Subcutaneous abdominal adipose tissue (tissue), 5 donors: ENCODE measurements around the gene KDM4E.

Source experiments
- H3K27ac ChIP-seq: one replicate; pipeline ENCODE4 v1.7.0; 2013; ENCODE audit warnings: low read depth, mild to moderate bottlenecking, inconsistent platforms, low read length, moderate library complexity
- H3K27me3 ChIP-seq, 5 donors: one replicate each; pipeline ENCODE4 v1.7.0; 2013; ENCODE audit warnings: low read length in 5 of 5, inconsistent platforms in 1 of 5; ENCODE audit not compliant: control insufficient read depth in 5 of 5, insufficient read depth in 4 of 5
- H3K36me3 ChIP-seq, 5 donors: one replicate each; pipeline ENCODE4 v1.7.0; 2013; ENCODE audit warnings: low read length in 5 of 5; ENCODE audit not compliant: control insufficient read depth in 5 of 5, insufficient read depth in 5 of 5
- H3K4me1 ChIP-seq, 5 donors: one replicate each; pipeline ENCODE4 v1.7.0; 2013; ENCODE audit warnings: low read length in 5 of 5, mild to moderate bottlenecking in 3 of 5, moderate library complexity in 1 of 5; ENCODE audit not compliant: control insufficient read depth in 5 of 5, insufficient read depth in 5 of 5
- H3K4me3 ChIP-seq, 5 donors: one replicate each; pipeline ENCODE4 v1.7.0; 2013; ENCODE audit warnings: low read length in 5 of 5, low read depth in 1 of 5
- H3K9ac ChIP-seq, 5 donors: one replicate each; pipeline ENCODE4 v1.7.0; 2013; ENCODE audit warnings: low read length in 5 of 5, mild to moderate bottlenecking in 4 of 5, moderate library complexity in 3 of 5
- H3K9me3 ChIP-seq, 5 donors: one replicate each; pipeline ENCODE4 v1.7.0; 2013; ENCODE audit warnings: low read length in 5 of 5; ENCODE audit not compliant: control insufficient read depth in 5 of 5
- donor health status: healthy.
- donor health status: healthy.
- donor health status: healthy.
- donor health status: healthy.
- donor health status: healthy.

Gene KDM4E

GRCh38 chr11:95066716-95067038 is 41.6 kb downstream of the KDM4E start, which contains the start of gene SRSF8:
Gene SRSF8, plus strand, starts transcription at chr11:95066919. Its CDS starts 308 bp downstream, at chr11:95067227.
- Histone ChIP-seq H3K9ac (peak within 1 kb of the TSS; percentile 77 to 97 (median 79)), H3K36me3 (no peaks in the 10 kb centered on the region), H3K9me3 (no peaks in the 10 kb centered on the region), H3K27ac (peak within 1 kb of the TSS; percentile 71), H3K4me3 (peak within 1 kb of the TSS; percentile 87 to 100 (median 99)), H3K27me3 (no peaks in the 10 kb centered on the region), H3K4me1 (peaks cover 2 to 28% (median 25%) of the 10 kb centered on the region in 5 donors)

GRCh38 chr11:95067039-95067840 is 42.2 kb downstream of the KDM4E start:
- Histone ChIP-seq H3K4me1 (peaks cover 2 to 28% (median 25%) of the 10 kb centered on the region in 5 donors), H3K27me3 (no peaks in the 10 kb centered on the region), H3K4me3 (peak overlapping the region; percentile 87 to 100 (median 99))

GRCh38 chr11:95067841-95068219 is 42.8 kb downstream of the KDM4E start:
- H3K4me1 ChIP-seq: peaks cover 2 to 28% (median 25%) of the 10 kb centered on the region in 5 donors
- H3K9me3 ChIP-seq: no peaks in the 10 kb centered on the region
- H3K36me3 ChIP-seq: no peaks in the 10 kb centered on the region
- H3K9ac ChIP-seq: peak overlapping the region; percentile 77 to 97 (median 79)
- H3K27ac ChIP-seq: peak overlapping the region; percentile 71
- no peaks in the 10 kb centered on the region for H3K27me3 ChIP-seq
- peak overlapping the region; percentile 87 to 100 (median 99) for H3K4me3 ChIP-seq

More at GRCh38 chr11:95067039-95067840, 42.2 kb downstream of the KDM4E start:
- Histone ChIP-seq H3K9me3 (no peaks in the 10 kb centered on the region), H3K9ac (peak overlapping the region; percentile 77 to 97 (median 79)), H3K27ac (peak overlapping the region; percentile 71), H3K36me3 (no peaks in the 10 kb centered on the region)

- Histone ChIP-seq H3K27ac (peak overlapping the region; percentile 71), H3K27me3 (no peaks in the 10 kb centered on the region), H3K36me3 (no peaks in the 10 kb centered on the region), H3K9ac (peak overlapping the region in 3 of 5 donors; percentile 77 to 97 (median 88)), H3K4me3 (peak overlapping the region; percentile 87 to 100 (median 99)), H3K9me3 (no peaks in the 10 kb centered on the region), H3K4me1 (peaks cover 2 to 28% (median 25%) of the 10 kb centered on the region in 5 donors)
Measured at GRCh38 chr11:95068549-95068948, 43.5 kb downstream of the KDM4E start.

GRCh38 chr11:95070471-95070870 is 45.4 kb downstream of the KDM4E start:
- H3K4me3 ChIP-seq: no peak overlapping the region
- H3K27ac ChIP-seq: no peak overlapping the region
- no peaks in the 10 kb centered on the region for H3K36me3 ChIP-seq
- no peak overlapping the region for H3K9ac ChIP-seq
- no peaks in the 10 kb centered on the region for H3K9me3 ChIP-seq
- peaks cover 2 to 40% (median 35%) of the 10 kb centered on the region in 5 donors for H3K4me1 ChIP-seq
- no peaks in the 10 kb centered on the region for H3K27me3 ChIP-seq

GRCh38 chr11:95072948-95073347 is 47.9 kb downstream of the KDM4E start:
- no peaks in the 10 kb centered on the region for H3K36me3 ChIP-seq
- H3K9me3 ChIP-seq: no peaks in the 10 kb centered on the region
- no peak overlapping the region for H3K27ac ChIP-seq
- H3K9ac ChIP-seq: no peak overlapping the region
- H3K4me3 ChIP-seq: no peak overlapping the region
- H3K4me1 ChIP-seq: peaks cover 0 to 42% (median 35%) of the 10 kb centered on the region in 5 donors
- H3K27me3 ChIP-seq: no peaks in the 10 kb centered on the region

GRCh38 chr11:95074792-95075563 is 49.9 kb downstream of the KDM4E start:
- no peaks in the 10 kb centered on the region for H3K27me3 ChIP-seq
- no peaks in the 10 kb centered on the region for H3K36me3 ChIP-seq
- H3K9ac ChIP-seq: no peak overlapping the region
- no peaks in the 10 kb centered on the region for H3K9me3 ChIP-seq
- no peak overlapping the region for H3K4me3 ChIP-seq
- peaks cover 0 to 24% (median 17%) of the 10 kb centered on the region in 5 donors for H3K4me1 ChIP-seq
- no peak overlapping the region for H3K27ac ChIP-seq

GRCh38 chr11:95076416-95076815 is 51.4 kb downstream of the KDM4E start:
- Histone ChIP-seq H3K27me3 (no peaks in the 10 kb centered on the region), H3K27ac (peak overlapping the region; percentile 0), H3K4me3 (no peak overlapping the region), H3K36me3 (no peaks in the 10 kb centered on the region), H3K4me1 (peaks cover 0 to 23% (median 17%) of the 10 kb centered on the region in 5 donors), H3K9ac (no peak overlapping the region), H3K9me3 (no peaks in the 10 kb centered on the region)

GRCh38 chr11:95076981-95077380 is 51.9 kb downstream of the KDM4E start:
- Histone ChIP-seq H3K4me3 (no peak overlapping the region), H3K4me1 (peaks cover 0 to 23% (median 17%) of the 10 kb centered on the region in 5 donors)

More at GRCh38 chr11:95076981-95077380, 51.9 kb downstream of the KDM4E start:
- Histone ChIP-seq H3K9ac (no peak overlapping the region), H3K36me3 (no peaks in the 10 kb centered on the region), H3K9me3 (no peaks in the 10 kb centered on the region), H3K27ac (no peak overlapping the region), H3K27me3 (no peaks in the 10 kb centered on the region)
